Stimulated activated CD8-positive, alpha-beta memory T cell treated with anti-CD3 and anti-CD28 coated beads, Interleukin-2, amount 100 ng/mL, for 1 hour (primary cell): ENCODE measurements around the gene NRL.
"Not testable (repeated sequence)": the region's sequence is repeated elsewhere in the genome, so short reads cannot be mapped to it uniquely, and the experiment has no call there.

Experiments used
- DNase-seq, 2 donors: peaks; one replicate each; pipeline ENCODE4 v3.0.0-alpha.2; 2020; ENCODE audit warnings: low read depth in 2 of 2

The NRL gene

DNA sequence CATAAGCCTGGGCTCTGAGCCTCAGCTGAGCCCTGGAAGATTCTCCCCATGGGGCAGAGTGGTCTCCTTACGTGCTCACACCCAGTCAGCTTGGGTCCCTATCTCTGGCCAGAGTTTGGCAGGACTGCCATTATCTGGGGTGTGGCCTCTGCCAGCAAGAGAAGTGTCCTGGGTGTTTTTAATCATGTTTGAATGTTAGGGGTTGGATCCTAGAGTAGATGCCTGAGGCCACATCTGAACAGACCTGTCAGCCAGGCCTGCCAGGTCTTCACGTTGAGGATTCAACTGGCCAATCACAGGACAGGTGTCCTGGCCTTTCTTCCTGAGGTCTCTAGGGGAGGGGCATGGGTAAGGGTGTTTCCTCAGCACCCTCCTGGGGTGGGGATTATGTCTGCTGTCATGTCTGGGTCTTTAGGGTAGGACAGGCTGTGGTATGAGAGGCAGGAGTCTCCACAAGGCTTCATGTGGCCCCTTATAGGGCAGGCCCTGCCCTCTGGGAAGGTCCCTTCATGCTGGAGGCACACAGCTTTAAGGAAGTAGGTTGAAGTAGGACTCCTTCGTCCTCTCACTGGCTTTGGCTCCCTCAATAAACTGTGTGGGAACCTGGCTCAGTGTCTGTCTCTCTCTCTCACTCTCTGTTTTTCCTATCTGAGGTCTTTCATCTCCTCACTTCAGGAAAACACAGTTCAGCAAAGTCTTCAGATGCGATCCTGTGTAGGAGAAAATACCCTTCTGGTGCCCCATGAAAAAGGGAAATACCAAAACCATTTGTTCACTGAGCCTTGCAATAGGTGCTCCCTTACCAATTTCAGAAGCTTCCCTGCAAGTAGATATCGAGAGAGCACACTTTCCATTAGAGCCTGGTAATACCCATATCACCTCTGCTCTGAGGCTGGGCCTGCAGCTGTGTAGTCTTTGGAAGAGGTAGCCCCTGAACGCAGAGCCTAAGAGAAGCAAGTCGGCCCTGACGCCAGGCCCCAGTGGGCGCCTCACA, 9.0 kb upstream of the NRL start:
- DNase-seq: no peak

GRCh38 chr14:24122898-24123297, 8.1 kb upstream of the NRL start:
- DNase-seq: no peak

DNA sequence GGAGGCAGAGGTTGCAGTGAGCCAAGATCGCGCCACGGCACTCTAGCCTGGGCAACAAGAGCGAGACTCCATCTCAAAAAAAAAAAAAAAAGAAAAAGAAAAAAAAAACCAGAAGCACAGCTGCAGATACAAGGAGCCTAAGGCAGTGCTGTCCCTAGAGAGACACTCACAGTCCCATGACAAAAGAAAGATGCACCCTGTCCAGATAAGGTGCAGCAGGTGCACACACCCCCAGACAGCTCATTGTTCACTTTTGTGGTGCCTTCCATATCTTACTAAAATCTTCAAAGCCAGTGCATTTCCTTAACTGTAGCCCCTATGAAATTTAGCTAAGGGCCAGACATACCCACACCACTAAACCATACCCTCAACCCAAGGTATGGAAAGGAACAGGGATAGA, 7.7 kb upstream of the NRL start:
- DNase-seq: no peak

- no peak for DNase-seq
These were observed 6.5 kb upstream of the NRL start for GRCh38 chr14:24121210-24121609.

- DNase-seq: no peak
These were observed 4.9 kb upstream of the NRL start for GRCh38 chr14:24119691-24120090.

DNA sequence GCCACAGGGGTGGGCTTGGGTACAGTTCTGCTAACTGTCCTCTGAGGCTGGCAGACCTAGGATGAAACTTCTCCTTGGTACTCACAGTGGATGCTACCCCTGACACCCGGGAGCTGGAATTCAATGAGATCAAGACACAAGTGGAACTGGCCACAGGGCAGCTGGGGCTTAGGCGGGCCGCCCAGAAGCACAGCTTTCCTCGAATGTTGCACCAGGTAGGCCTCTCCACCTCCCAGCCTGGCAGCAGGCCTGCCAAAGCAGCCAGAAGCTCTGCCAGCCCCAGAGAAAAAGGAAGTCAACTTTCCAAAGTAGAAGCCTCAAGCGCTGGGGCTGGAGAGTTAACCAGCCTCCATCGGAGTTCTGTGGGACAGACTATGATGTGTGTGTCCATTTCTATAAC, 2.4 kb upstream of the NRL start:
- DNase-seq: no peak

- DNase-seq: no peak
These were observed 1.5 kb upstream of the NRL start for GRCh38 chr14:24116128-24116814.

DNA sequence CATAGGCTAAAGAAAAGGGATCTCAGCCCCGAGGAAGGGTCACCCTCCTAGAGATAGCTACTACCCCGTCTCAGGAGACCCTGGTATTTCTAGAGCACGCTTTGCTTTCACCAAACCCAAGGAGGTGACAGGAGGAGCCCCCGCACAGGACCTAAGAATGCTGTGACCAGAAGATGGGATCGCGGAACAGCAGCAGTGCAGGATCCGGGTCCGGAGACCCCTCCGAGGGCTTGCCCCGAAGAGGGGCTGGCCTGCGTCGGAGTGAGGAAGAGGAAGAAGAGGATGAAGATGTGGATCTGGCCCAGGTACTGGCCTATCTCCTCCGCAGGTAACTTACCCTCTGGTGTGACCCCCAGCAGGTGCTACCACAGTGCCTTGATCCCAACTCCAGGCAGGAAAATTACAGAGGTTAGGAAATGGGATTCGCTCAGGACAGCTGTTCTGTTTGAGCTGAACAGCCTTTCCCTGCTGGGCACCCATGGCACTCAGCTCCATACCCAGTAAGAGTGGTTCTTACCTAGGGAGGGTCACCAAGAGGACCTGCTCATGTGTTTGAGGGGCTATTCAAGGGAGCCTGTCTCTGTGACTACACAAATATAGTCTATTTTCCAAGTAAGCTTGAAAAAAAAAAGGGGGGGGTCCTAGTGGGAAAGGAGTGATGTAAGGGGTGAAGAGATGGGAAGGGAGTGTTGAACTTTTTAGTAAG, 826 bp upstream of the NRL start:
- no peak for DNase-seq

GRCh38 chr14:24113801-24114531, 783 bp downstream of the NRL start:
- DNase-seq: peak; percentile 44 to 58

GRCh38 chr14:24113379-24113800, 1.4 kb downstream of the NRL start:
- DNase-seq: no peak

- DNase-seq: no peak
These were observed 4.2 kb downstream of the NRL start for GRCh38 chr14:24110523-24110922.

DNA sequence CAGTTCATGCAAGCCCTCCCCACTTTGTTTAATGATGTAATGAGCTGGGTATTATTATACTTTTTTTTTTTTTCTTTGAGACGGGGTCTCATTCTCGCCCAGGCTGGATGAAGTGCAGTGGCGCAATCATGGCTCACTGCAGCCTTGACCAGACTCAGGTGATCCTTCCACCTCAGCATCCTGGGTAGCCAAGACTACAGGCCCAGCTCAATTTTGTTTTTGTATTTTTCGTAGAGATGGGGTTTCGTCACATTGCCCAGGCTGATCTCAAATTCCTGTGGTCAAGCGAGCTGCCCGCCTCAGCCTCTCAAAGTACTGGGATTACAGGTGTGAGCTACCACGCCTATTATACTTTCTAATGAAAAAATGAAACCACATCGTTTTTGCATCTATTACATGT, 4.7 kb downstream of the NRL start:
- no peak for DNase-seq

- no peak for DNase-seq
These were observed 6.3 kb downstream of the NRL start for GRCh38 chr14:24108336-24108874.

- DNase-seq: no peak
These were observed 8.0 kb downstream of the NRL start for GRCh38 chr14:24106672-24107271.

GRCh38 chr14:24105609-24106239, 9.0 kb downstream of the NRL start:
- not testable (repeated sequence) for DNase-seq

DNA sequence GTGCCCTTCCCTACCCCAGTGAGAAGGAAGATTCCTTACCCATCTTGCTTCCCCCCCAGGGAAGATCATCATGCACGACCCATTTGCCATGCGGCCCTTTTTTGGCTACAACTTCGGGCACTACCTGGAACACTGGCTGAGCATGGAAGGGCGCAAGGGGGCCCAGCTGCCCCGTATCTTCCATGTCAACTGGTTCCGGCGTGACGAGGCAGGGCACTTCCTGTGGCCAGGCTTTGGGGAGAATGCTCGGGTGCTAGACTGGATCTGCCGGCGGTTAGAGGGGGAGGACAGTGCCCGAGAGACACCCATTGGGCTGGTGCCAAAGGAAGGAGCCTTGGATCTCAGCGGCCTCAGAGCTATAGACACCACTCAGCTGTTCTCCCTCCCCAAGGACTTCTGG, 11.3 kb downstream of the NRL start:
- no peak for DNase-seq

DNA sequence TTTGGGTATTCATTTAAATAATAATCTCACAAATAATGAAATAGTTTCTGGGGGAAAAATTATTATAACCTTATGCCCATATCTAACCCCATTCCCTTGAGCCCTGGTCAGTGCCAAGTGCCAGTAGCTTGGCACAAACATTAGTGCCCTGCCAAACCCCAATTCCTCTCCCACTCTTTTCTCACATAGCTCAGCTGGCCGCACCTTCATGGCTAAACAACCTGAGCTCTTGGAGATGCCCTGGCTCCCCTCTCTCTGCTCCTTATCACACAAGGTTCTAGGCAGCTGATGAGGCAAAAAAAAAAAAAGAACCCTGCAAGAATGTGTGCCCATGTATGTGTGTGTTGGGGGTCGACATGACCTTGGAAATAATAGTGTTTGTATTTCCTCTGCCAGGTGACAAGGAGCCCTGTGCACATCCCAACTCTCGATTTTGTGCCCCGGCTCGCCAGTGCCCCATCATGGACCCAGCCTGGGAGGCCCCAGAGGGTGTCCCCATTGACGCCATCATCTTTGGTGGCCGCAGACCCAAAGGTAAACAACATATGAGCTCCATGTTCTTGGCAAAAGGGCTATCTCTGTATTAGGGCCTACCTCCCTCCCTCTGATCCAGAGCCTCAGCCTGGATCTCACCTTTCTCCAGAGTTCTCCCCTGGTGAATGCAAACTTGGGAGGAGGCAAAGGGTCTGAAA, 12.2 kb downstream of the NRL start:
- no peak for DNase-seq

- no peak for DNase-seq
These were observed 13.7 kb downstream of the NRL start for GRCh38 chr14:24100982-24101494.

DNA sequence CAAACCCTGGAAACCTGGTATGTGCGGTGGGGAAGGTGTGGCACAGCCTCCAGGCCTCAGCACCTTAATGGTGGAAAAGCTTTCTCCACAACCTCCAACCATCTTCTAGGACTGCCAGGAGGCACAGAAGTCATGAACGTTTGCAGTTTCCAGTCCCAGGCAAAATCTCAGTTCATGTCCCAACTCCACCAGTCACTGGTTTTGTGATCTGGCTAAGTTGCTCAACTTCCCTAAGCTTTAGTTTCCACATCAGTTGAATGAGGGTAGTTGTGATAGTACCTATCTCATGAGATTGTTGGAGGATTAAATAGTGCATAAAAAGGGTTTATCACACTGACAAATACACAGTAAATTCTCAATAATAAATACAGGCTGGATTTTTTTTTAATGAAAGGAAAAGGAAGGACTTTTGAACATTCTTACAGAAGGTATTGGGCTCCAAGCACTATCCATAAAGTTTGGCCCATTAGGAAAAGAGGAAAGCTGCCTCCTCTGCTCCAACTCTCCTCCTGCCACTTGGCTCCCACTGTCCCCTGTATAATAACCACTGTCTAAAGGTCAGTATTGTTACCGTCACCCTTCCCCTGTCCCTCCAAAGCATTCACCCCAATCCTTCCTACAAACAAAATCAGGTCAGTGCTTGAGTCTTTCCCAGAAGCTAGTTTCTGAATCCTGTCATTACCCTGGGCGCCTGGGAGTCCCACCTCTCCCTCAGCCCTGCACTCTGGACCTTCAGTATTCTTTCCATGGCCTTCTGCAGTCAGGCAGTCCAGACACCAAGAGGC, 14.4 kb downstream of the NRL start:
- DNase-seq: no peak
